ENCODE measurements around the gene PARD3.

GRCh38 chr10:34092891-34093290 is 722.2 kb downstream of the PARD3 start:
- no peak for TF ChIP-seq POLR2A (IDR thresholded peaks at IDR 0.05)
- TF ChIP-seq CTCF (IDR thresholded peaks at IDR 0.05): no peak
